ENCODE measurements around the gene NDUFS6.

NDUFS6 gene

GRCh38 chr5:1799602-1800471 lies 1.4 kb upstream of the NDUFS6 start, which contains the start of gene MRPL36:
Gene MRPL36, minus strand, starts transcription at chr5:1799837. Its CDS starts 902 bp downstream, at chr5:1798935.
- Histone ChIP-seq H3K4me2 (ENCODE audit: insufficient read depth, low read length, poor library complexity, severe bottlenecking) (peak within 1 kb of the TSS; percentile 76), H3K9me3 (replicated peaks in 1 of 2; ENCODE audit: control insufficient read depth in 2 of 2, insufficient read depth in 1 of 2, low read depth in 1 of 2, low read length in 2 of 2) (no peaks in the 10 kb centered on the region), H3K4me1 (ENCODE audit: control insufficient read depth in 2 of 2, insufficient read depth in 1 of 2, low read depth in 1 of 2, low read length in 2 of 2) (peaks cover 5 to 7% of the 10 kb centered on the region in 2 donors), H3K36me3 (replicated peaks in 1 of 2; ENCODE audit: control insufficient read depth in 2 of 2, insufficient read depth in 2 of 2, low read length in 2 of 2) (peaks cover 34 to 58% of the 10 kb centered on the region in 2 donors), H3K27me3 (ENCODE audit: control insufficient read depth in 3 of 3, insufficient read depth in 3 of 3, low read depth in 1 of 3, low read length in 3 of 3) (no peaks in the 10 kb centered on the region), H2BK15ac (ENCODE audit: low read length) (no peak within 1 kb of the TSS), H3K18ac (ENCODE audit: low read length) (peak within 1 kb of the TSS; percentile 93), H3K9ac (ENCODE audit: low read depth, low read length, poor library complexity) (peak within 1 kb of the TSS; percentile 94), H3K23ac (ENCODE audit: low read depth, low read length, poor library complexity) (peak within 1 kb of the TSS; percentile 94), H2AK5ac (ENCODE audit: low read depth, low read length) (peak within 1 kb of the TSS; percentile 95), H3K14ac (ENCODE audit: low read length) (no peak within 1 kb of the TSS), H2BK5ac (ENCODE audit: low read length) (peak within 1 kb of the TSS; percentile 66), H3K4me3 (ENCODE audit: low read length in 2 of 2) (peak within 1 kb of the TSS; percentile 90 to 99), H4K8ac (ENCODE audit: low read depth, low read length) (no peak within 1 kb of the TSS), H3K4ac (ENCODE audit: low read length) (no peak within 1 kb of the TSS), H3K27ac (replicated peaks; ENCODE audit: low read length) (peak within 1 kb of the TSS; percentile 64), H2BK12ac (ENCODE audit: low read length) (no peak within 1 kb of the TSS), H4K91ac (ENCODE audit: low read depth, low read length, poor library complexity) (no peak within 1 kb of the TSS), H3K79me1 (ENCODE audit: low read depth, low read length) (peaks cover 14% of the 10 kb centered on the region), H2AFZ (ENCODE audit: low read length) (peak within 1 kb of the TSS; percentile 90), H2BK120ac (ENCODE audit: low read depth, low read length) (peak within 1 kb of the TSS; percentile 77)
- no CpG with 5 or more reads among the region's 68 CpGs for WGBS, 2 donors (ENCODE audit: extremely low coverage in 2 of 2, insufficient read length in 2 of 2, insufficient replicate concordance in 1 of 2)
- DNase-seq (ENCODE audit: low spot score), result peak; percentile 89

DNA sequence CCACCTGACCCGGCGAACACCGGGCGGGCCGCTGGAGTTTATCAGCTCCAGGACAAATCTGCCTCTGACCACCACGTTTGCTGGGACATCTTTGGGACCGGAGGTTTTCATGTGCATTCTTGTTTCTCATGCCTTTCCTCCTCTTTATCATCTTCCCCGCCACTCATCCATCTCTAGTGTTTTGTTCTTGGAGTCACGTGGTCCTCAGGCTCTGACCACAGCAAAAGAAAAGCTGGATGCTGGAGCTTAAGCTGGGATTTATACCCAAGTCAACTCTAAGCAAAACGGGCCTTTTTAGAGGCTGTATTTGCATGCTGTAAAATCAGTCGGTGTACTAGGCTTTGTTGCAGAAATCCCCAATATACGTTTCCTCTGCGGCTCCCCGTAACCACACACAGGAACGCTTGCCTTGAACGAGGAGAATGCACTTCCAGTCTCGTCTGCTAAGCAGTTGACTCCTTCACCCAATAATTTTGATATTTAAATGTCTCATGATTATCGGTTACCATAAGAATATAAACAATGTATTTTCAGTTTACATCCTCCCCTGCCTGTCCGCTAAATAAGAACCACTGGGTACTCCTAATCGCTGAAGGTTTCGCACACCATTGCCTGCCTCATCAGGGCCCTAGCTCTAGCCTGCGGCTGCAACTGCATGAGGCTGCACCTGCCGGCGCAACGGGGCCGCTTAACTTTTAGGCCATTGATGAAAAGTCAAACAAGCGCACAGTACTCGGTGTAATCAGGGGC lies 560 bp upstream of the NDUFS6 start:
- Histone ChIP-seq H3K9ac (ENCODE audit: low read depth, low read length, poor library complexity) (peak overlapping the region; percentile 78), H3K9me3 (replicated peaks in 1 of 2; ENCODE audit: control insufficient read depth in 2 of 2, insufficient read depth in 1 of 2, low read depth in 1 of 2, low read length in 2 of 2) (no peaks in the 10 kb centered on the region), H2BK120ac (ENCODE audit: low read depth, low read length) (no peak overlapping the region), H3K79me1 (ENCODE audit: low read depth, low read length) (peaks cover 14% of the 10 kb centered on the region), H3K27me3 (ENCODE audit: control insufficient read depth in 3 of 3, insufficient read depth in 3 of 3, low read depth in 1 of 3, low read length in 3 of 3) (no peaks in the 10 kb centered on the region), H3K4me2 (ENCODE audit: insufficient read depth, low read length, poor library complexity, severe bottlenecking) (peak overlapping the region; percentile 76), H2AK5ac (ENCODE audit: low read depth, low read length) (no peak overlapping the region), H4K8ac (ENCODE audit: low read depth, low read length) (no peak overlapping the region), H3K4me1 (ENCODE audit: control insufficient read depth in 2 of 2, insufficient read depth in 1 of 2, low read depth in 1 of 2, low read length in 2 of 2) (peaks cover 5 to 7% of the 10 kb centered on the region in 2 donors), H2BK5ac (ENCODE audit: low read length) (peak overlapping the region; percentile 93), H2BK12ac (ENCODE audit: low read length) (no peak overlapping the region), H3K18ac (ENCODE audit: low read length) (peak overlapping the region; percentile 31), H2BK15ac (ENCODE audit: low read length) (no peak overlapping the region), H3K36me3 (replicated peaks in 1 of 2; ENCODE audit: control insufficient read depth in 2 of 2, insufficient read depth in 2 of 2, low read length in 2 of 2) (peaks cover 40 to 66% of the 10 kb centered on the region in 2 donors), H3K4me3 (ENCODE audit: low read length in 2 of 2) (peak overlapping the region; percentile 90 to 99), H4K91ac (ENCODE audit: low read depth, low read length, poor library complexity) (no peak overlapping the region), H3K4ac (ENCODE audit: low read length) (no peak overlapping the region), H3K23ac (ENCODE audit: low read depth, low read length, poor library complexity) (peak overlapping the region; percentile 5), H3K14ac (ENCODE audit: low read length) (no peak overlapping the region), H3K27ac (replicated peaks; ENCODE audit: low read length) (peak overlapping the region; percentile 64), H2AFZ (ENCODE audit: low read length) (peak overlapping the region; percentile 90)
- no CpG with 5 or more reads among the region's 28 CpGs for WGBS, 2 donors (ENCODE audit: extremely low coverage in 2 of 2, insufficient read length in 2 of 2, insufficient replicate concordance in 1 of 2)
- peak; percentile 64 for DNase-seq (ENCODE audit: low spot score)

- H2BK12ac ChIP-seq (ENCODE audit: low read length), result no peak overlapping the region
- peak overlapping the region; percentile 90 for H2AFZ ChIP-seq (ENCODE audit: low read length)
- H2BK15ac ChIP-seq (ENCODE audit: low read length), result no peak overlapping the region
- peak overlapping the region; percentile 90 to 99 for H3K4me3 ChIP-seq (ENCODE audit: low read length in 2 of 2)
- peaks cover 44 to 66% of the 10 kb centered on the region in 2 donors for H3K36me3 ChIP-seq (replicated peaks in 1 of 2; ENCODE audit: control insufficient read depth in 2 of 2, insufficient read depth in 2 of 2, low read length in 2 of 2)
- peak overlapping the region; percentile 63 for H3K9ac ChIP-seq (ENCODE audit: low read depth, low read length, poor library complexity)
- H2BK5ac ChIP-seq (ENCODE audit: low read length), result no peak overlapping the region
- no peak overlapping the region for H3K18ac ChIP-seq (ENCODE audit: low read length)
- no peak overlapping the region for H3K4ac ChIP-seq (ENCODE audit: low read length)
- no CpG with 5 or more reads among the region's 7 CpGs for WGBS, 2 donors (ENCODE audit: extremely low coverage in 2 of 2, insufficient read length in 2 of 2, insufficient replicate concordance in 1 of 2)
- peaks cover 0 to 6% of the 10 kb centered on the region in 2 donors for H3K9me3 ChIP-seq (replicated peaks in 1 of 2; ENCODE audit: control insufficient read depth in 2 of 2, insufficient read depth in 1 of 2, low read depth in 1 of 2, low read length in 2 of 2)
- peaks cover 5 to 7% of the 10 kb centered on the region in 2 donors for H3K4me1 ChIP-seq (ENCODE audit: control insufficient read depth in 2 of 2, insufficient read depth in 1 of 2, low read depth in 1 of 2, low read length in 2 of 2)
- H3K27me3 ChIP-seq (ENCODE audit: control insufficient read depth in 3 of 3, insufficient read depth in 3 of 3, low read depth in 1 of 3, low read length in 3 of 3), result no peaks in the 10 kb centered on the region
- no peak overlapping the region for H2AK5ac ChIP-seq (ENCODE audit: low read depth, low read length)
- peaks cover 14% of the 10 kb centered on the region for H3K79me1 ChIP-seq (ENCODE audit: low read depth, low read length)
- H2BK120ac ChIP-seq (ENCODE audit: low read depth, low read length), result no peak overlapping the region
- H3K14ac ChIP-seq (ENCODE audit: low read length), result no peak overlapping the region
- peak overlapping the region; percentile 76 for H3K4me2 ChIP-seq (ENCODE audit: insufficient read depth, low read length, poor library complexity, severe bottlenecking)
- no peak overlapping the region for H4K91ac ChIP-seq (ENCODE audit: low read depth, low read length, poor library complexity)
- no peak for DNase-seq (ENCODE audit: low spot score)
- no peak overlapping the region for H3K27ac ChIP-seq (replicated peaks; ENCODE audit: low read length)
- no peak overlapping the region for H3K23ac ChIP-seq (ENCODE audit: low read depth, low read length, poor library complexity)
- no peak overlapping the region for H4K8ac ChIP-seq (ENCODE audit: low read depth, low read length)
Measured at GRCh38 chr5:1801967-1802295, 724 bp downstream of the NDUFS6 start.

DNA sequence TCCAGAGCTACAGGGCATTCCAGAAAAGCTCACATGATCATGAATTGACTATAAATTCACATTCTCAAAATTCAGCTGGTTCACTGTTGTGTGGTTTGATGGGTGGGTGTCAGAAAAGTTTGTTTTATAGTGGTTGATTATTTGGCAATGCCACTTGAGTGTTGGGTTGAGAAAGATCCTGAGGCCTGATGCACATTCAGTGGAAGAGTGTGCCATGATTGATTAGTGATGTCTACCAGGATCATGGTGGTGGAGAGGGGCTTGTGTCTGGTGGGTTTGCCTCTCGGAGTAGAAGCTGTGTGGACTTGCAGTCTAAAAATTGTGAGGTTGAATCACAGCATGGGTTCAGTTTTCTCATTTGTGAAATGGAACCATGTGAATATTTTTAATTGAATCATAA lies 2.0 kb downstream of the NDUFS6 start:
- Histone ChIP-seq H3K27ac (replicated peaks; ENCODE audit: low read length) (no peak overlapping the region), H3K36me3 (replicated peaks in 1 of 2; ENCODE audit: control insufficient read depth in 2 of 2, insufficient read depth in 2 of 2, low read length in 2 of 2) (peaks cover 43 to 66% of the 10 kb centered on the region in 2 donors), H3K79me1 (ENCODE audit: low read depth, low read length) (peaks cover 13% of the 10 kb centered on the region), H3K27me3 (ENCODE audit: control insufficient read depth in 3 of 3, insufficient read depth in 3 of 3, low read depth in 1 of 3, low read length in 3 of 3) (no peaks in the 10 kb centered on the region), H3K23ac (ENCODE audit: low read depth, low read length, poor library complexity) (no peak overlapping the region), H2BK5ac (ENCODE audit: low read length) (no peak overlapping the region), H2AK5ac (ENCODE audit: low read depth, low read length) (no peak overlapping the region), H2BK15ac (ENCODE audit: low read length) (no peak overlapping the region), H2BK120ac (ENCODE audit: low read depth, low read length) (no peak overlapping the region), H3K14ac (ENCODE audit: low read length) (no peak overlapping the region), H2AFZ (ENCODE audit: low read length) (no peak overlapping the region), H3K9ac (ENCODE audit: low read depth, low read length, poor library complexity) (no peak overlapping the region), H3K4me3 (ENCODE audit: low read length in 2 of 2) (no peak overlapping the region), H3K4ac (ENCODE audit: low read length) (no peak overlapping the region), H4K91ac (ENCODE audit: low read depth, low read length, poor library complexity) (no peak overlapping the region), H4K8ac (ENCODE audit: low read depth, low read length) (no peak overlapping the region), H2BK12ac (ENCODE audit: low read length) (no peak overlapping the region), H3K4me1 (ENCODE audit: control insufficient read depth in 2 of 2, insufficient read depth in 1 of 2, low read depth in 1 of 2, low read length in 2 of 2) (peaks cover 7 to 9% of the 10 kb centered on the region in 2 donors), H3K4me2 (ENCODE audit: insufficient read depth, low read length, poor library complexity, severe bottlenecking) (no peak overlapping the region), H3K18ac (ENCODE audit: low read length) (no peak overlapping the region), H3K9me3 (replicated peaks in 1 of 2; ENCODE audit: control insufficient read depth in 2 of 2, insufficient read depth in 1 of 2, low read depth in 1 of 2, low read length in 2 of 2) (peaks cover 0 to 16% of the 10 kb centered on the region in 2 donors)
- no peak for DNase-seq (ENCODE audit: low spot score)
- no CpG with 5 or more reads among the region's 1 CpG for WGBS, 2 donors (ENCODE audit: extremely low coverage in 2 of 2, insufficient read length in 2 of 2, insufficient replicate concordance in 1 of 2)
